ENCODE results near the gene TNFRSF14.
A peak's percentile ranks its signal among the peaks of the same experiment; 100 is the strongest.

- no peak for TF ChIP-seq CTCF (IDR thresholded peaks at IDR 0.05; ENCODE audit: insufficient read depth, low read length)
- TF ChIP-seq SPI1 (IDR thresholded peaks at IDR 0.05; ENCODE audit: borderline replicate concordance, low read depth) = peak; percentile 72; the same call in 1 of the 2 replicates
Measured at GRCh38 chr1:2583871-2584351, 27.7 kb downstream of the TNFRSF14 start.

Measured in HL-60 (cell line).